Urinary bladder (tissue), 4 donors: Measurements from ENCODE around the gene C3orf20. TPM values are rescaled to one million over a fixed set of nuclear protein-coding genes. Genes with fewer than 3 reads are reported as not detected.

Source experiments
- DNase-seq: peaks from one replicate; pipeline ENCODE4 v3.0.0-alpha.2; 2015; ENCODE audit errors: extremely low spot score
- H3K27ac ChIP-seq: one replicate; pipeline ENCODE4 v1.5.1; 2013; ENCODE audit warnings: low read depth, mild to moderate bottlenecking, moderate library complexity
- H3K36me3 ChIP-seq: one replicate; pipeline ENCODE4 v1.6.1; 2013; ENCODE audit warnings: mild to moderate bottlenecking, moderate library complexity; ENCODE audit not compliant: insufficient read depth
- H3K4me1 ChIP-seq: one replicate; pipeline ENCODE4 v1.6.1; 2013; ENCODE audit warnings: mild to moderate bottlenecking, moderate library complexity; ENCODE audit not compliant: insufficient read depth
- H3K4me3 ChIP-seq: one replicate; pipeline ENCODE4 v1.5.1; 2013; ENCODE audit warnings: low read depth, low read length
- WGBS: extraction: QIAGEN DNeasy Blood & Tissue Kit; methylation state at CpG from one replicate; pipeline ENCODE4 v1.1.7; 2013; 5-methylcytosine and 5-hydroxymethylcytosine counted together
- polyA plus RNA-seq: library from polyadenylated mRNA; stranded (reverse); fragments of 200-250 nt; gene quantifications from one replicate; pipeline ENCODE4 v1.2.3, GENCODE V29; 2013
- total RNA-seq: library from RNA; depleted of rRNA; stranded (reverse); fragments of >200 nt; gene quantifications from one replicate; pipeline ENCODE4 v1.2.3, GENCODE V29; 2014
- donor health status: healthy with polysubstance abuse.
- donor health status: healthy.

Gene C3orf20
- total and polyA plus RNA-seq, 2 donors, result 0.26 TPM; not detected in 1

- 88% methylated on average over 18 of the region's 18 CpGs for WGBS
- no peak overlapping the region for H3K4me3 ChIP-seq
- no peaks in the 10 kb centered on the region for H3K4me1 ChIP-seq
- H3K27ac ChIP-seq, result no peak overlapping the region
- DNase-seq, result no peak
- no peaks in the 10 kb centered on the region for H3K36me3 ChIP-seq
These were observed 96.9 kb downstream of the C3orf20 start for GRCh38 chr3:14771593-14772497.

DNA sequence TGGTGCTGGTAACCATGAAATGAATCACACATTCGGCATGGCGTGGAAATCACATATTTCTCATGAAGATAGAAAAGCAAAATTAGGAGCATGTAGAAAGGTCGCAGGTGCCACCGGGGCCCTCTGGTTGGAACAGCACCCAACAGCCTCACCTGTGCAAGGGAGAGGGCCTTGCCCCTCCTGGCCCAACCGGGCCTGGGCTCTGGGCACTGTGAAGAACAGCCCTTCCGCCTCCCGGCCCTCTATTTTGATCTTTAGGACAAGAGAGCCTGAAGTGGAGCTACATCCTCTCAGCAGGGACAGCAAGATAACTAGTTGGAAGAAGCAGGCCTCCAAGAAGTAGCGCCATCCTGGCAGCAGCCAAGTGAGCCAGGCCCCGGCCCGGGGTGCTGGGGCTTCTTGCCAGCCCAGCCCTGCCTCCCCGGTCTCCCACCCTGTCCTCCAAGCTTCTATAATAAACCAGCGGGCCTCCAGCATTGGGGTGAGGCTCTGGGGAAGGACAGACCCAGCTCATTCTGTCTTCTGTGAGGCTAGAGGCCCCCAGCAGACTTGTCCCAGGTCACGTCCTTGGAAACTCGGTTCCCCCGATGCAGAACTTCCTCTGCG lies 97.7 kb downstream of the C3orf20 start:
- 90% methylated on average over 16 of the region's 16 CpGs for WGBS
- Histone ChIP-seq H3K4me1 (no peaks in the 10 kb centered on the region), H3K36me3 (no peaks in the 10 kb centered on the region), H3K27ac (no peak overlapping the region), H3K4me3 (no peak overlapping the region)
- DNase-seq, result no peak

GRCh38 chr3:14773281-14773680 lies 98.3 kb downstream of the C3orf20 start:
- no peak overlapping the region for H3K27ac ChIP-seq
- no peaks in the 10 kb centered on the region for H3K36me3 ChIP-seq
- DNase-seq, result no peak
- H3K4me1 ChIP-seq, result no peaks in the 10 kb centered on the region
- H3K4me3 ChIP-seq, result no peak overlapping the region

DNA sequence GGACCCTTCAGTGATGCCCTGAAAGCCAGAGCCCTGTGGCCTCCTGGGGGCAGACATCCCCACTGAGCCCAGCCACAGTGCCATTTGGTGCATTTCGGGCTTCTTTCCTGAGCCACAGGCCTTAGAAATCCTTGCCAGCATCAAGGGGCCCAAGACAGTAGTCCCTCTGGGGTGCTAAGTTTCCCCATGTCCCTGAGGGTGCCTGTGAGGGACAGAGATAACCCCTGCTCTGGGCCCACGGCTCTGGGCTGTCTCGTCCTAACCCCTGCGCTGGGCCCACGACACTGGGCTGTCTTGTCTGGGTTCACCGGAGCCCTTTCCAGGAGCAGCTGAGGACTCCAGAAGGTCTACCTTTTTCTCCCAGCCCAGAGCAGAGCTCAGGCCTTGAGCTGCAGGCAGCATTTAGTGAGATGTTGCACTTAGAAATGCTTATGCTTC lies 98.8 kb downstream of the C3orf20 start:
- no peaks in the 10 kb centered on the region for H3K4me1 ChIP-seq
- 85% methylated on average over 6 of the region's 6 CpGs for WGBS
- DNase-seq, result no peak
- no peak overlapping the region for H3K27ac ChIP-seq
- no peak overlapping the region for H3K4me3 ChIP-seq
- H3K36me3 ChIP-seq, result no peaks in the 10 kb centered on the region

DNA sequence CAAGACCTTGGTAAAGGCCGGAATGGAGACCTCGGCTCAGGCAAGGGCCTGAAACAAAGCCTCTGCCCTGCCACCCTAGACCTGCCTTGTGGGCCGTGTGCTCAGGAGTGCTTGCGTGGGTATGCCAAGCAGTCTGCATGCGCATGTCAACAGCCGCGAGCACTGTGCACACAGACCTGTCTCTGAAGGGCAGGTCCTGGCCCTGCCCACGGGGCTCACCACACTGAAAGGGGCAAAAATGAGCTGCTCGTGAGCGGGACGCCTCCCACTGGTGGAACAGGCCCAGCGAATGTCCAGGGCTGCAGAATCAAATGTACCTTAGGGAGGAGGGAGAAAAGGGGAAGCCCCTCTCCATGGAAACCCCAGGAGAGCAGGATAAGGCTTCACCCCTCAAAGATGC lies 99.5 kb downstream of the C3orf20 start:
- no peak overlapping the region for H3K27ac ChIP-seq
- H3K4me1 ChIP-seq, result no peaks in the 10 kb centered on the region
- no peak overlapping the region for H3K4me3 ChIP-seq
- no peak for DNase-seq
- WGBS, result 90% methylated on average over 12 of the region's 12 CpGs
- no peaks in the 10 kb centered on the region for H3K36me3 ChIP-seq

DNA sequence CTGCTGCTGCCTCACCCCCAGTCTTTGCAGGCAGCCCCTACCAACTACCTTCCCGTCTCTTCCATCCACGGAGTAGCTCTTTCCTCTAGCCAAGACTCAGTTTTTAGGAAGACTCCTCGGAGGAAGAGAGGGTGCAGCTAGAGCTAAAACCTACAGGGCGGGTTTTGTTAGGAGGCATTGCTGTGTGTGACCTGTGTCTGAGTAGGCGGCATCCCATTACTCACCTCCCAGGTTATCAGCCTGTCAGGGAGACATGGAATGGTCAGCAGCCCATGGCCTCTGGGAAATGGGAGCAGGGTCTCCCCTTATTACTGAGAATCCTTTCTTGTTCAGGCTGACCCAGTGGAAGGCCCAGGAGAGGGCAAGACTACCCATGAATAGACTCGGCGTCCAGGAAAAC lies 100.1 kb downstream of the C3orf20 start:
- H3K4me1 ChIP-seq, result no peaks in the 10 kb centered on the region
- no peaks in the 10 kb centered on the region for H3K36me3 ChIP-seq
- DNase-seq, result no peak
- WGBS, result 92% methylated on average over 7 of the region's 7 CpGs
- no peak overlapping the region for H3K4me3 ChIP-seq
- no peak overlapping the region for H3K27ac ChIP-seq

GRCh38 chr3:14775563-14775962 lies 100.6 kb downstream of the C3orf20 start:
- Histone ChIP-seq H3K4me1 (no peaks in the 10 kb centered on the region), H3K4me3 (no peak overlapping the region), H3K27ac (no peak overlapping the region), H3K36me3 (no peaks in the 10 kb centered on the region)
- no peak for DNase-seq
- 89% methylated on average over 4 of the region's 4 CpGs for WGBS

DNA sequence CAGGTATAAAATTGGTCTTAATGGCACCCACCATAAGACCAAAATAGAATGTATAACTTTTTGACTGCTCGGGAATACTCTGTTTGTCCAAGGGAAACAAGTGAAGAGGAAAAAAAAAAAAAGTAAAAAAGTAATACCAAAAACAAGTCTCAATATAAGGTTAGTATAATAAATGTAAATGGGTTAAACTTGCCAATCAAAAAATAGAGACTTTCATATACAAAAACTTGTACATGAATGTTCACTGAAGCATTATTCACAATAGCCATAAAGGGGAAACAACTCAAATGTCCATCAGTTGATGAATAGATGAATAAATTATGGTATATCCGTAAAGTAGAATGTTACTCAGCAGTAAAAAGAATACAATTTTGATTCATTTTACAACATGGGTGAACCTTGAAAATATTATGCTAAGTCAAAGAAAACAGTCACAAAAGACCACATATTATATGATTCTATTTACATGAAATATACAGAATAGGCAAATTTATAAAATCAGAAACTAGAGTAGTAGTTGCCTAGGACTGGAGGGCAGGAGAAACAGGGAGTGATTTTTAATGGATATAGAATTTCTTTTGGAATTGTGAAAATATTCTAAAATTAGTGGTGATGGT lies 104.2 kb downstream of the C3orf20 start:
- Histone ChIP-seq H3K27ac (no peak overlapping the region), H3K4me3 (no peak overlapping the region), H3K4me1 (no peaks in the 10 kb centered on the region), H3K36me3 (no peaks in the 10 kb centered on the region)
- WGBS, result 97% methylated on average over 2 of the region's 2 CpGs
- no peak for DNase-seq

DNA sequence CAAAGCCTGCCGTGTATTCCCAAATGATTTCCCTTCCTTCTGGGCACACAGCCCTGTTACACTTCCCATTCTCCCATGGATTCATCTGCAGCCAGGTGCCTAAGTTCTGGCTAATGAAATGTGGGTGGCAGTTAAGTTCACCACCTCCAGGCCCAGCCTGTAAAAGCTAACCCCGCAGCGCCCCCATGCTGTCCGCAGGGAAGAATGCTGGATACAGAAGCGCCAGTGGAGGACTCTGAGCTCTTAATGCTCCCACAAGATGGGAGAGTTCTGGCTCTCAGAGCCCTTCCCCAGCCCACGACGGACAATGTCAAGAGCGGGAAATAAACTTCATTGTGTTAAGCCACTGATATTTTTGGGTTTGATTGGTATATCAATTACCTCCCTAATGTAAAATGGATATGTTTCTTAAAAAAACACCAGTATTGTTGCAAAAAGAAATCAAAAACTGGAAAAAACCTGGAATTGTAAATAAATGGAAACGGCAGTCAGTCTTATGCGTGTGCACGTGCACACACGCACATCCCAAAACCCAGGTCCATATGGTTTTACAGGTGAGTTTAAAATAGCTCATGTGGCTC lies 106.1 kb downstream of the C3orf20 start:
- 50% methylated on average over 12 of the region's 12 CpGs for WGBS
- Histone ChIP-seq H3K4me3 (no peak overlapping the region), H3K27ac (no peak overlapping the region), H3K36me3 (no peaks in the 10 kb centered on the region), H3K4me1 (no peaks in the 10 kb centered on the region)
- DNase-seq, result no peak

GRCh38 chr3:14783480-14784086 lies 108.6 kb downstream of the C3orf20 start:
- no peak for DNase-seq
- Histone ChIP-seq H3K4me3 (no peak overlapping the region), H3K27ac (no peak overlapping the region), H3K36me3 (no peaks in the 10 kb centered on the region), H3K4me1 (no peaks in the 10 kb centered on the region)
- 70% methylated on average over 2 of the region's 2 CpGs for WGBS

GRCh38 chr3:14784087-14784681 lies 109.2 kb downstream of the C3orf20 start:
- peak; percentile 18 for DNase-seq
- Histone ChIP-seq H3K4me1 (no peaks in the 10 kb centered on the region), H3K36me3 (no peaks in the 10 kb centered on the region), H3K27ac (no peak overlapping the region), H3K4me3 (no peak overlapping the region)
- WGBS, result 53% methylated on average over 8 of the region's 8 CpGs

- Histone ChIP-seq H3K36me3 (no peaks in the 10 kb centered on the region), H3K4me3 (no peak overlapping the region), H3K4me1 (no peaks in the 10 kb centered on the region), H3K27ac (no peak overlapping the region)
- DNase-seq, result no peak
- WGBS, result 89% methylated on average over 20 of the region's 20 CpGs
These were observed 110.5 kb downstream of the C3orf20 start for GRCh38 chr3:14785207-14786155.
